GM23338 (cell line): ENCODE measurements around the gene ACTL6A.

Source experiments
- ETS1 ChIP-seq: IDR thresholded peaks from 2 replicates; pipeline ENCODE4 v1.6.1; 2016; ENCODE audit warnings: antibody characterized with exemption
- POLR2AphosphoS5 ChIP-seq: IDR thresholded peaks from 2 replicates; pipeline ENCODE4 v1.6.1; 2016; ENCODE audit warnings: antibody characterized with exemption, low read depth
- TF ChIP-seq, protein P1 (sequence below), 2 experiments: fragments of 200-600 bp in 1 of 2; sonication (generic) in 1 of 2; conservative IDR thresholded peaks; 2 replicates each; pipeline versions ENCODE4 v1.5.1 to v1.6.1; 2016 to 2017; ENCODE audit warnings: antibody characterized with exemption in 2 of 2, low read depth in 2 of 2, mild to moderate bottlenecking in 2 of 2, moderate library complexity in 1 of 2

GRCh38 chr3:179533274-179533673, 29.5 kb upstream of the ACTL6A start:
- TF ChIP-seq, protein P1, sequence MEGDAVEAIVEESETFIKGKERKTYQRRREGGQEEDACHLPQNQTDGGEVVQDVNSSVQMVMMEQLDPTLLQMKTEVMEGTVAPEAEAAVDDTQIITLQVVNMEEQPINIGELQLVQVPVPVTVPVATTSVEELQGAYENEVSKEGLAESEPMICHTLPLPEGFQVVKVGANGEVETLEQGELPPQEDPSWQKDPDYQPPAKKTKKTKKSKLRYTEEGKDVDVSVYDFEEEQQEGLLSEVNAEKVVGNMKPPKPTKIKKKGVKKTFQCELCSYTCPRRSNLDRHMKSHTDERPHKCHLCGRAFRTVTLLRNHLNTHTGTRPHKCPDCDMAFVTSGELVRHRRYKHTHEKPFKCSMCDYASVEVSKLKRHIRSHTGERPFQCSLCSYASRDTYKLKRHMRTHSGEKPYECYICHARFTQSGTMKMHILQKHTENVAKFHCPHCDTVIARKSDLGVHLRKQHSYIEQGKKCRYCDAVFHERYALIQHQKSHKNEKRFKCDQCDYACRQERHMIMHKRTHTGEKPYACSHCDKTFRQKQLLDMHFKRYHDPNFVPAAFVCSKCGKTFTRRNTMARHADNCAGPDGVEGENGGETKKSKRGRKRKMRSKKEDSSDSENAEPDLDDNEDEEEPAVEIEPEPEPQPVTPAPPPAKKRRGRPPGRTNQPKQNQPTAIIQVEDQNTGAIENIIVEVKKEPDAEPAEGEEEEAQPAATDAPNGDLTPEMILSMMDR (conservative IDR thresholded peaks at IDR 0.05; ENCODE audit: low read depth in 2 of 2) = no peak
- TF ChIP-seq POLR2AphosphoS5 = no peak
- TF ChIP-seq ETS1 = no peak
